Iris pigment epithelial cell (primary cell): ENCODE data around the gene CMKLR1.

Experiments
- DNase-seq: peaks from one replicate; pipeline ENCODE4 v3.0.0-alpha.2; 2011; ENCODE audit warnings: low read depth

Gene CMKLR1

DNA sequence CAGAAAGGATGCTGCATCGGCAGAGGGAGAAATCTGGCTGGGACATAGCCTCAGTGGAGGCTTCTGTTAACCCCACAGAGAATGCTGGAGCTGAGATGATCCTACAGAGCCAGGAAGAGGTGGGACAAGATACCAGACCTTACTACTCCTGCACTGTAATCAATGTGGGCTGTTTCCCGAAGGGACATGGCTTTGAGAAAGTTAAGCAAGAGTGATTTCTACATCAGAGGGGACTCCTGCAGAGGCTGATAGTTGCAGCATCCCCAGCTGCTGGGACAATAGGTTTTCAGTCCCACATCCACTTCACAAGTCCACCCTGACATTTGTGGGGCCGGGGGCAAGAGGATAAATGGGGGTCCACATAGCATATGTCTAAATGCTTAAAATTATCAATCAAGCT lies 22.5 kb upstream of the CMKLR1 start:
- no peak for DNase-seq

DNA sequence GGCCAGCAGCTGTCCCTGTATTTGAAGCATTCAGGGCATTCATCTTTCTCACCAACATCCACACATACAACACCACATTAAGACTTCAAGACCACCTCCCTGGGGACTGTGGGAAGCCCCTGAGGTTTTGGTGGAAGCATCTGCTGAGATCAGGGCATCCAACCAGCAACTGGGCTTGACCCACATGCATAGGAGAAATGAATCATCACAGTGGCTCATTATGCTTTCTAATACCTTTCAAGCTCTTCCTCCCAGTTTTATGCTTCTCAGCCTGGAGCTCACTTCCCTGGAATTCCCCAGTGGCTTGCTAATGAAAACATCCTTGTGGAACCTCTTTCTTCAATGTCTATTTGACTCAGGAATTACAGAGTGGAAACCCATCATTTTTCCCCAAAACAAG lies 21.4 kb upstream of the CMKLR1 start:
- DNase-seq: peak; percentile 6

DNA sequence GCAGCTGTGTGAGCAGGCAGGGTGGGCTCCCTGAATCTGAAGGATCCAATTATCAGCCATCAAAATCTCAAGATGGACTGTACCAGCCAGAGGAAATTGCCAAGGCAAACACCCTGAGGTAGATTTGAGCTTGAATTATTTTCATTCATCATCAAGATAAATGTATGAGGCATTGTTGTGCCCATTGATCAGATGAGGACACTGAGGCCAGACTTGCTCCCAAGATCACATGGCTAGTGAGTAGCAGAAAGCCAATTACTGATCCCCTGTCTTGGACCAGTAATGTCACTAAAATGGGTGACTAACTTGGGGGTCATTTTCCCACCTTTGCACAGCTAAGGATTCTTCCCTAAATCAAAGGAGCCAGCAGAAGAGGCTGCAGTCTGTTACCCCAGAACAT lies 20.9 kb upstream of the CMKLR1 start:
- DNase-seq: no peak

DNA sequence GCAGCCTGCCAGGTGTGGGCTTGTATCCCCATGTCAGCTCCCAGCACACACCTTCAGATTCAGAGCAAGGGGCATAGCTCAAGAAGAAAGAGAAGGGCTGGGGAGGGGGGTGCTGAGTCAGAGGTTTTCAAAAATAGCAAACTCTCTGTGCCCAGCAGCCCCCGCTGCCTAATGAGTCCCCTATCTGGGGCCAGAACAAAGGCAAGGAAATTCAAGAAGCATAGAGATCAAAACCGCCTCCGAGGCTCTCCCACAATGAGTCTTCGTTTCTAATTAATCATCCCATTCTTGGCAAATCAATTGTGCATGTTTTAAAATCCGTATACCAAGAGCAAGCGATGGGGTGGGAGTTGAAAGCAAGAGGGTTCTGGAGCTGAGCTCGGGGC lies 19.5 kb upstream of the CMKLR1 start:
- DNase-seq: no peak

DNA sequence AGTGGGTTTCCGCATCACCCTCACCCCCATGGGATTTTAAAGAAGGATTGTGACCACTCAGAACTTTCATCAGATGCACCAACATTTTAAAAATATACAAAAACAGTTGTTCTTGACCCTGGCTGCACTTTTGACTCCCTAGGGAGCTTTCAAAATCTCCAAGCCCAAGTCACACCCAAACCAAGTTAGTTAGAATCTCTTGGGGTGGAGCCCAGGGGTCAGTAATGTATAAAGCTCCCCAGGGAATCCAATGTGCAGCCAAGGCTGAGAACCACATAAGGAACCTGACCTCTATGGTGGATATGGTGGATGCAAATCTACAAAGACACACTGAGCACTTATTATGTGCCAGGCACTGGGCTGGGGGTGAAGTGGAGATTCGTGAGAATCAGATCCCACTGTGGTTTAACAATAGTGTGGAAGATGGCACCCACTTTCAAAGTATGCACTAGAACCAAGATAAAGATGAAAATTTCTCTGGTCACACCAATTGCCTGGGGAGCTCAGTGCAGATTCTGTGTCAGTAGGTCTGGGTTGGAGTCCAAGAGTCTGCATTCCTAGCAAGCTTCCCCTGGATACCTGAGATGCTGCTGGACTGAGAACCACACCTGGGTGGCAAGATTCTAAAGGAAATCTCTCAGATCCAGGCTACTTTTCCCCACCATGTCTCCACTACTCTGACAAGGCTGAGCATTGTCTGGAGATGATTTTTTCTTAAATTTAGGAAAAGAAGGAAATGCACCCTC lies 18.9 kb upstream of the CMKLR1 start:
- DNase-seq: no peak

DNA sequence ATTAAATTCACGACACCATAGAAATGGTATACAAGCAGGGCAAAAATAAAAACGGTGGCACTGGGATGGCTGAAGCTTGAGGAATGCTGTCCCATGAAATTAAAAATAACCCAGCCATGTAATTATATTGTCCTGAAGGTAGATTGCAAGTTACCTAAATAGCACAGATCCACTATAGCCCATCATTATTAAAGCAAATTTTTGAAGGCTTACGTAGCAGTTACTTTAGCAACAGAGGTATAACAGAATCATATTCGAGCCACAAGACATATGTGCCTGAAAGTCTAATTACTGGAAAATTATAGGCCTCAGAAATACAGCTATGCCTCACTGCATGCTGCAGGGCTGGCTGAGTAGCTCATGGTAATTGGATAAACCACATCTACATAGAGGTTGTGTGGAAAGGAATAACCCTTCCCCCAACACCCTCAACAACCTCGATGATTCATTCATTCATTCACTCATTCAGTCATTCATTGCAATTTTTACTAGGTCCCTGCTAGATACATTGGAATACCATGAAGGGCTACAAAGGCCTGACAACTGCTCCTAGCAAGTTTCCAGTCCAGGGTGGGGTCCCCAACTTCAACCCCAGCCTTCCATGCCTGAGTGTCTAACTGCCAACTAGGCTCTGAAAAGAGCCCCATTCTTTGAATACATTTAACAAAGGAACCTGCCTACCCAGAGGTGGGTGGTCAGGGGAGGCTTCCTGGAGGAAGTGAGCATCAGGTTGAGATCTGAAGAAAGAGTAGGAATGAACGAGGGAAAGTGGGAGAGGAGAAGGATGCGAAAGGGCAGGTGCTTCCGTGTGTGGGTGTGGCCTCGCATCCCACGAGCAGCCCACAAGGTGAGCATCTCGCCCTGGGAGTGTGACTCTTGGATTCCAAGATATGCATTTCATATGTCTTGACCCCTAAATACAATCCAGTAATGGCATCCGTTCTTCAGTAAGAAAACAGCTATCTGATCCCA lies 18.0 kb upstream of the CMKLR1 start:
- no peak for DNase-seq

DNA sequence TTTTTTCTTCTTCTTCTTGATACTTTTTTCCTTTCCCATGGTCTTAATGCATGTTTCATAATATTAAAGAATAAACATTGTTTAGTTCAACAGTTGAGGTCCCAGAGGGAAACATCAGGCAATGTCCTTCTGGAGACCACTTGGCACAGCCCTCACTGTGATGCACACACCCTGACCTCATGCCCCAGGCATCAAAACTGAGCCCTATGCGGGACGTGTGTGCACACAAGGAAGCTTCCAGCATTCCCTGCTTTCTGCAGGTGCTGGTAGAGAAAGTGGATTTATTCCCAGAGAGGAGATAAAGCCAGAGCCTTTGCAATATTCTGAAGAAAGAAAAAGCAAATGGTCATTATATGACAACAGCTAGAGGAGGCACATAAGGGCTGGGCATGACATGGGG lies 16.0 kb upstream of the CMKLR1 start:
- no peak for DNase-seq

DNA sequence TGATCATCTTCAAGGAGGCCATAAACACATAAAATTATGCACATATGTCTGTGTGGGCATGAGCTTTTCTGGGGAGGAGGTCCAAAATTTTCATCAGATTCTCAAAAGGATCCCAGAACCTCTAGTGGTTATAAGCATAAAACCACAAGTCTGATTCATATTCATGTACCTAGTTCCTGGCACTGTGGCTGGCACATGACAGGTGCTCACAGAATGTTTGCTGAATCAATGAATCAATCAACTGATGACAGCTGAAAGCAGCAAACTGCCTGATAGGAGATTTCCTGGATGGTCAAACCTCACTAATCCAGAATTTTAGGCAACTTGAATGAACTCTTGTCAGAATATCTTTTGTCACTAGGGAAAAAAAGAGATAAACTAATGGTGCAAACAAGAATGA lies 13.5 kb upstream of the CMKLR1 start:
- DNase-seq: no peak

DNA sequence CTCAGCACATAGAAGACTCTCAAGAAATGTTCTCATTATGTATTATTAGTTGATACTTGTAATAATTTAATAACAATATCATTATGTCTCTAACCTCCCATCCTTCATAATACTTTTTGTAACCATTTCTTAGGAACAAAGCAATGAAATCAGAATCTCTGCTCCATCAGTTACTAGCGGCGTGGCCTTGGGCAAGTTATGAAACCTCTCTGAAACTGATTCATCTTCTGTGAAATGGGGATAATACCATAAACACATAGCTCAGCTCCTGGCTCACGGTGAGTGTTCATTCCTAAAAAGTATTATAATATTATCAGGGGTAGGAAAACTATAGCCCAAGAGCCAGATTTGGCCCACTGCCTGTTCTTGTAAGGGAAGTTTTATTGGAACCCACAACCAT lies 11.4 kb upstream of the CMKLR1 start:
- no peak for DNase-seq

DNA sequence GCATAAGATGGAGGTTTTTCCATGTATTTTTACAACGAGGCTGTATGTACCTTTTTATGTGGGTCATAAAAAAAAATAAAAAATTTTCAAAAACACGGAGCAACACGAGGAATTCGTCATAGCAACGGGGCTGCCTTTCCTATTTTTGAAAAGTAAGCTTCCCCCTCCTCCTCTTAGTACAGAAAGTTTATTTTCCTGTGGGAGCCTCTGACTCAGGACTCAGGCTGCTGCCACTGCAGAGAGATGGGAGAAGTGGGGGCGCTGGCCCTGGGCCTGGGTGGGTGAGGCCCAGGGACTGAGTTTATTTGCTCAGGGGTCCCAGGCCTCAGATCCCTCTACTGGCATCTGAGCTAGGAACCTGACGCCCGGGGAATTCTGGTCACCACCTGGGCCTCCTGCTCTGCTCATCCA lies 10.2 kb upstream of the CMKLR1 start:
- peak; percentile 28 for DNase-seq

DNA sequence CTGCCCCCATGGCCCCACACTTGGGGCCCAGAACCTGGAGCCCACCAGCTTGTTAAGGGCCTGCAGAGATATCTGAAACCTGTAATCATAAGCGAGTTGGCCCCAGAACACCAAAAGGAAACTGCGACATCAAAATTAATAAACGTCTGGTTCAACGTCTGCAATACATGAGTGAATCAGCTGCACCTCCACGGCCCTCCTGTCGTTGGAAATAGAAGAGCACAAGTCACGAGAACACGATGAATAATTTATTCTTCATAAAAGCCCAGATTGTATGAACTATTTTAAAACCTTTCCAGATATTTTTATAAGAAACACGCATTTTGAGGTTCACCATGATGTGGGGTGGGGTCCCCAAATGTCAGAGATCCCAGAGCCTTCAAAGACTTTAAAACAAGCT lies 9.7 kb upstream of the CMKLR1 start:
- DNase-seq: no peak

DNA sequence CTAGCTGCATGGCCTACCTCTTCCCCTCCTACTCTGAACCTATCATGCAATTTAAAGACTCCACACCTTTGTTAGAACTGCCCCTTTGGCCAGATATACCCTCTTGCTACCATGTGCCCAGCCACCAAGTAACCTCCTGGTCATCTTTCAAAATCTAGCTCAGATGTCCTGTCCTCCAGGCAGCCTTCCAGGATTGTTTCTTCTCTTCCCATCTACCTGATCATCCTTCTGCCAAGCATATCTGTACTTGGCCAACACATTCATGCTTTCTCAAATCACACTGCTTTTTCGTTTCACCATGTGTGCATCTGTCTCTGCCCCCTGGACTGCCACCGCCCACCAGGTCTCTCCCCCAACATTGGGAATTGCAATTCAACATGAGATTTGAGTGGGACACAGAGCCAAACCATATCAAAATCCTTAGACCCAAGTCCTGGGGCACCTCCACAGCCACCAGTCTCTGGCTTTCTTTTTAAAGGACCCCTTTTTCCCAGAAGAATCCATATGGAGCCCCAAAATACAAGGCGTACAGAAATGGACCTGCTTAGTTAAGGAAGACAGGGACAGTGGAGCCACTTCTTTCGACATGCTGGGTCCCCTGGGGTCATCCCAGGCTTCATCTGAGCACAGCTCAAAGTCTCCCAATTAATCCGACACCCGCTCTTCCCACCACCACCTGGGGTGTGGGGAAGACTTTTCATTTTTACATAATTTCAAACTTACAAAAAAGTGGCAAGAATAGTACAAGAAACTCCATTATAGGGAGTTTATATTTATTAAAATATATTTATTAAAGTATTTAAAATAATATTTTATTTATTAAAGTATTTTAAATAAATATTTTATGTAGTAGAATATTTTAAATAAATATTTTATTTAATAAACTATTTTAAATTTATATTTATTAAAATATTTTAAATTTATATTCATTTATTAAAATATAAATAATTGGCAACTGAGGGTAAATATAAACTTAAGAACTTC lies 7.9 kb upstream of the CMKLR1 start:
- DNase-seq: no peak

DNA sequence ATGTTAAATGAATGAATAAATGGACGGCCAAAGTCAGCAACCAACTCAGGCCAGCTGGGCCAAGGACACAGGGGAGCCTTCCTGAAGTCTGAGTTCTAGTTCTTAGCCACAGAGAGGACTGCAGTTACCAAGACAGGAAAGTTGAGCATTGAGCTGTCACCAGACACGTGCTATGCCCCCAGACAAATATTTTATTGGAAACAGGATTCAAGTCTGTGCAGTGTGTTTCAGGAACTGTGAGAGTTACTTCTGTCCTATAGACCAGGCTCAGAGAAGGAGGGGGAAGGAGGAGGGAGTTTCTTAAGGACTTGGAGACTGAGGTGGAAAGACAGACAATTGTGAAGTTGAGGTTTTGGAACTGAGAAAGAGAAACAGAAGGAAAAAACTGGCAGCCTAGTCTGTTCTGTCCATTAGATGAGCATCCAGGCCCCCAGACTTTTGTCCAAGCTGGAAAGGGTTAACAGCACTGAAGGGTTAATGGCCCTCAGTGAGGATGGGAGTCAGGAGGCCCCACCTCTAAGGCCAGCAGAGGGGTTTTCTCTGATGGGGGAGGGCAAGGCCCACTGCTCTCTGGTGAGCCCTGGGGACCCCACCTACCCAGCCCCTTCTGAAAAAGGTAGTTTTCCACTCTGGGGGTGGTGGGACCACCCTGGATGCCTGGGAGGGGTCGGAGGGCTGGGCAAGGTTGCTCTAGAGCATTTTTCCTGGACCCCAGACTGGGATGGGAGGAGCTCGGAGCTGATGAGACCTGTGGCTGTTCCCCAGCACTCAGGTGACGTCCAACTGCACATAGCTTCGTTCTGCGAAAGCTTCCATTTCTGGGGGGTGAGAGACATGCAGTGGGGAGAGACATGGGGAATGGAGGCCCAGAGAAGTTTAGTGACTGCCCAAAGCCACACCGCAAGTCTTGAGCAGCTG lies 6.9 kb upstream of the CMKLR1 start:
- DNase-seq: no peak

DNA sequence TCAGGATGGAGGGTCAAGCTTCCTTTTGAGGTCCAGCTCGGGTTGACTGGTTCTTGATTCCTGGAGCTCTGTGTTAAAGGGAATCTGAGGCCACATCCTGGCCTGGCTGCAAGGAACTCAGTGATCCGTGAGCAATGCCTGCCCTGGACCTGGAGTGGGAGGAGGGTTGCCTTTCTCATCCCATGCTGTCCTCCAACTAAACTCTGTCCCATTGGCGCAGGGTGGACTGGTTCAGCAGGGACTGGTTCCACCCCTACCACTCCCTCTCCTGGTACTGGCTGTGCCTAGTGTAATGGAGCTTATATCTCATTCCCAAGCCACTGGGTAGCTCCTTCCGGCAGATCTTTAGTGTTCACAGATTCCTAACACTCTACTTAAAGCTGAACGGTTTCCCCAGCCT lies 3.9 kb upstream of the CMKLR1 start:
- DNase-seq: no peak

DNA sequence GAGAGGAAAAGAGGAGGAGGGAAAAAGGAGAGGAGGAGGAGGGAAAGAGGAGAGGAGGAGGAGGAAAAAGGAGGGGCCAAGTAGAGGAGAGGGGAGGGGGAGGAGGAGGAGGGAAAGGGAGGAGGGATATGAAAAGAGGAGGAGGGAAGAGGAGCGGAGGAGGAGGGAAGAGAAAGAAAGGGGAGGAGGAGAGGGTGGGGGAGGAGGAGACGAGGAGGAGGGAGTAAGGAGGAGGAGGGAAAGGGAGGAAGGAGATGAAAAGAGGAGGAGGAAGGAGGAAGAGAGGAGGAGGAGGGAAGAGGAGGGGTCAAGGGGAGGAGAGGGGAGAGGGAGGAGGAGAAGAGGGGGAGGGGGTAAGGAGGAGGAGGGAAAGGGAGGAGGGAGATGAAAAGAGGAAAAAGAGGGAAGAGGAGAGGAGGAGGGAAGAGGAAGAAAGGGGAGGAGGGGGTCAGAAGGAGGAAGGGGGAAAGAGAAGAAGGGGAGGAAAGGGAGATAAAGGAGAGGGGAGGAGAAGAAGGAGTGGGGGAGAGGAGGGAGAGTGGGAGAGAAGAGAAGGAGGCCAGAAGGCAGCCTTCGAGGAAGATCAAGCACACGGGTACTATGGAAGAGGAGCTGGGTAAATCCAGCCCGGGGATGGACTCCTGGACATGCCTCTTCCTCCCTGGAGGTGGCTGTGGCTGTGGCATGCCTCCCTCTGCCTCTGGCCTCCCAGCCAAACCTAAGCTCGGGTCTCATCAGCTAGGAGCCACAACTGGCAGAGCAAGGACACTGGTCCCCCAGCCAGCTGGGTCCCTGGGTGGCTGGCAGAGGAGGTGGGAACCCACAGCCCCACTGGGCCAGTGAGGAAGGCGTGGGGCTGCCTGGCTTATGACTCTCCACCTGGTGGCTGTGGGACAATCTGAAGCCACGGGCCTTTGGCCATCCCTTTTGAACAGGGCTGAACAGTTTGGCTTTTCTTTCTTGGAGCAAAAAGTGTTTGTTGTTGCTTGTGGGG lies 3.0 kb upstream of the CMKLR1 start:
- no peak for DNase-seq

DNA sequence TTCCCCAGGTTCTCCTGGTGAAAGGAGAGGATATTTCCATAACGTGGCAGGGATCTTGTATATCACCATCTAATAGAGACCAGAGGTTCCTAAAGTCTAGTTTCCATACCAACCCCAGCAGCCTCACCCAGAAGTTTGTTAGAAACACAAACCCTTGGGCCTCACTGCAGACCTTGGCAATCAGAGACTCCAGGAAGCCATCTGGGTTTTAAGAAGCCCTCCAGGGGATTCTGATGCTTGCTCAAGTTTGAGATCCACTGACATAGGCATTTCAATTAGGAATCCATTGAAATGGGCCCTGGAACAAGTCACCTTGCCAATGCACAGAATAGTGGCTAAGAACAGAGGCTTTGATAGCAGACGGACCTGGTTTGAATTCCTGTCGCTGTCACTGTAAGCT lies 2.2 kb upstream of the CMKLR1 start:
- DNase-seq: no peak

DNA sequence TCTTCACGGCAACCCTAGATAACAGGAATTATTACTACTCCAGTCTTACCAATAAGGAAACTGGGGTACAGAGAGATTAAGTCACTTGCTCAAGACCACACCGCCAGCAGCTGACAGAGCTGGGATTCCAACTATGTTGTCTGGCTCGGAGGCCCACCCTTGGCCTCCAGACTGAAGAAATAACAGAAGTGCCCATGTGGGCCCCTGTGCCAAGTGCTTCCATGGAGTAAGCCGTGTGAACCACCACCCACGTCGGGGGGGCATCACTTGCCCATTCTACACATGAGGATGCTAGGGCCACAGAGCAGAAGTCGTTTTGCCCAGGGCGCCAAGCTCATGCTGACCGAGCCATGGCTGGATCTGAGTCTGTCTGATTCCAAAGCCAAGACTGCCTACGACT lies 926 bp upstream of the CMKLR1 start:
- DNase-seq: no peak

DNA sequence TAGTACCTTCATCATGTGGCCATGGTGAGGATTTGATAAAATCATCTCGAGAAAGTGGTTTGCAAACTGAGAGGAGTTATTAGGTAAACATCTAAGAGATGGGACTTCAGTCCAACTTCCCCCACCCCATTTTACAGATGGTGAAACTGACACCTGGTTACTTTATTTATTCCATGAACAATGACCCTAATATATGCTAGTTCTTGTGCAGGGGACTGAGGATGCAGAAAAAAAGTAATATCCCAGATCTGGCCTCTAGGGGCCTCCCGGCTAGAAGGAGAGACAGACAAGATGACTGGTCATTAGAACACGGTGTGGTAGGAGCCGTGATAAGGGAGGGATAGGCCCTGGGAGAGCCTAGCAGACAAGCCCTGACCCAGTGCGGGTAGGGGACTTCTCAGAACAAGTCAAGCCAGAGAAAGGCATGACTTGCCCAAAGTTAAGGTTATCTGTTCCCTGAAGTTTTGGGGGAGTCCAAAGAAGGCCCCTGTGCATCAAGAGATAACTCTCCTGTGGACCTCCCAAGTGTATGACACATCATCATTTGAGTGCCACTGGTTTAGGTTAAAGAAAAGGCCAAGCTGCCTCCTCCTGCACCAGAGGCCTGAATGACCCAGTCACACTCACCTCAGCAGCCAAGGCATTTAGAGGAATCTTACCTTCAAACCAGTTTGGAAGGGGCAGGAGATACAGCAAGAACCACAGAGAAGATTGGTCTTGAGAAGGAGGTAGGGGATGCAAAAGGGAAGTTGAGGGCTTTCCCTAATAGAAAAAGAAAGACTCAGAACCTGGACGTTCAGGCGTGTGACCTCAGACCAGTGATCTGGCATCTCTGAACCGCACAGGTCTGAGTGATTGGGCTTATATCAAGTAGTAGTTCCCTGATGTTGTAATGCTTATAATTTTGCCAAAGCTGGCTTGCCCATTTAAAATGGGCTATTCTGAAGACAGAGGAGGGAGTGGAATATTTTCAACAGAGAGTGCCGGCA lies 1.6 kb downstream of the CMKLR1 start:
- peak; percentile 48 for DNase-seq
